ENCODE measurements around the gene NCLN. TPM values are rescaled to one million over a fixed set of nuclear protein-coding genes. Genes with fewer than 3 reads are reported as not detected.
"Not testable (repeated sequence)": the region's sequence is repeated elsewhere in the genome, so short reads cannot be mapped to it uniquely, and the experiment has no call there.

Gene NCLN
- total RNA-seq, 1 experiment from 2014 or later = 39.8 TPM

- no peak overlapping the region; the same call in 1 of the 2 replicates for H3K27ac ChIP-seq
- H3K36me3 ChIP-seq = no peaks in the 10 kb centered on the region
- no peaks in the 10 kb centered on the region for H3K9me3 ChIP-seq (replicated peaks)
- peaks cover 13% of the 10 kb centered on the region for H3K4me1 ChIP-seq
- no peak overlapping the region for H3K4me3 ChIP-seq
- no peaks in the 10 kb centered on the region for H3K27me3 ChIP-seq
- DNase-seq = no peak
These were observed 21.8 kb upstream of the NCLN start for GRCh38 chr19:3163943-3164342.

GRCh38 chr19:3167533-3168272 is 18.0 kb upstream of the NCLN start:
- Histone ChIP-seq H3K9me3 (replicated peaks) (no peaks in the 10 kb centered on the region), H3K4me1 (peaks cover 13% of the 10 kb centered on the region), H3K4me3 (no peak overlapping the region), H3K27ac (no peak overlapping the region), H3K27me3 (no peaks in the 10 kb centered on the region), H3K36me3 (no peaks in the 10 kb centered on the region)
- no peak for DNase-seq

- Histone ChIP-seq H3K36me3 (no peaks in the 10 kb centered on the region), H3K27me3 (no peaks in the 10 kb centered on the region), H3K27ac (no peak overlapping the region), H3K4me1 (no peaks in the 10 kb centered on the region), H3K4me3 (no peak overlapping the region), H3K9me3 (replicated peaks) (no peaks in the 10 kb centered on the region)
- no peak for DNase-seq
These were observed 13.6 kb upstream of the NCLN start for GRCh38 chr19:3171894-3172672.

- not testable (repeated sequence) for H3K9me3 ChIP-seq (replicated peaks); H3K27me3 ChIP-seq; H3K36me3 ChIP-seq; DNase-seq; H3K27ac ChIP-seq; H3K4me1 ChIP-seq; H3K4me3 ChIP-seq
These were observed 13.1 kb upstream of the NCLN start for GRCh38 chr19:3172673-3173000.

- no peak overlapping the region for H3K27ac ChIP-seq
- no peaks in the 10 kb centered on the region for H3K36me3 ChIP-seq
- no peaks in the 10 kb centered on the region for H3K27me3 ChIP-seq
- H3K9me3 ChIP-seq (replicated peaks) = no peaks in the 10 kb centered on the region
- no peak for DNase-seq
- H3K4me3 ChIP-seq = no peak overlapping the region
- no peaks in the 10 kb centered on the region for H3K4me1 ChIP-seq
These were observed 9.7 kb upstream of the NCLN start for GRCh38 chr19:3175781-3176714.

GRCh38 chr19:3176715-3177501 is 8.8 kb upstream of the NCLN start:
- H3K9me3 ChIP-seq (replicated peaks) = no peaks in the 10 kb centered on the region
- H3K4me3 ChIP-seq = no peak overlapping the region
- H3K4me1 ChIP-seq = no peaks in the 10 kb centered on the region
- H3K36me3 ChIP-seq = no peaks in the 10 kb centered on the region
- DNase-seq = no peak
- no peak overlapping the region for H3K27ac ChIP-seq
- H3K27me3 ChIP-seq = no peaks in the 10 kb centered on the region

- Histone ChIP-seq H3K4me1 (no peaks in the 10 kb centered on the region), H3K27ac (no peak within 1 kb of the TSS), H3K4me3 (no peak within 1 kb of the TSS), H3K9me3 (replicated peaks) (no peaks in the 10 kb centered on the region), H3K27me3 (no peaks in the 10 kb centered on the region), H3K36me3 (no peaks in the 10 kb centered on the region)
- peak in 1 of 2 experiments; percentile 28 for DNase-seq
These were observed 7.3 kb upstream of the NCLN start, which contains the start of gene S1PR4 for GRCh38 chr19:3178377-3178972. S1PR4 (plus strand) TSS chr19:3178769; CDS start chr19:3178793, 24 bp downstream.

GRCh38 chr19:3178973-3179738 is 6.6 kb upstream of the NCLN start:
- H3K4me1 ChIP-seq = no peaks in the 10 kb centered on the region
- H3K27ac ChIP-seq = no peak overlapping the region
- H3K9me3 ChIP-seq (replicated peaks) = no peaks in the 10 kb centered on the region
- no peaks in the 10 kb centered on the region for H3K27me3 ChIP-seq
- no peak for DNase-seq
- H3K36me3 ChIP-seq = no peaks in the 10 kb centered on the region
- no peak overlapping the region for H3K4me3 ChIP-seq

GRCh38 chr19:3179739-3180293 is 5.9 kb upstream of the NCLN start:
- H3K27me3 ChIP-seq = no peaks in the 10 kb centered on the region
- no peak overlapping the region for H3K27ac ChIP-seq
- no peaks in the 10 kb centered on the region for H3K4me1 ChIP-seq
- H3K4me3 ChIP-seq = no peak overlapping the region
- no peak for DNase-seq
- H3K9me3 ChIP-seq (replicated peaks) = no peaks in the 10 kb centered on the region
- no peaks in the 10 kb centered on the region for H3K36me3 ChIP-seq

GRCh38 chr19:3183721-3184641 is 1.7 kb upstream of the NCLN start:
- no peaks in the 10 kb centered on the region for H3K27me3 ChIP-seq
- no peak overlapping the region for H3K27ac ChIP-seq
- no peaks in the 10 kb centered on the region for H3K9me3 ChIP-seq (replicated peaks)
- no peaks in the 10 kb centered on the region; the same call in 1 of the 2 replicates for H3K4me1 ChIP-seq
- no peak overlapping the region for H3K4me3 ChIP-seq
- H3K36me3 ChIP-seq = no peaks in the 10 kb centered on the region; the same call in 1 of the 2 replicates
- DNase-seq = no peak

- no peaks in the 10 kb centered on the region for H3K27me3 ChIP-seq
- no peaks in the 10 kb centered on the region for H3K9me3 ChIP-seq (replicated peaks)
- peak overlapping the region; percentile 98 for H3K4me3 ChIP-seq
- H3K36me3 ChIP-seq = no peaks in the 10 kb centered on the region; the same call in 1 of the 2 replicates
- peak overlapping the region; percentile 76 for H3K27ac ChIP-seq
- no peaks in the 10 kb centered on the region; the same call in 1 of the 2 replicates for H3K4me1 ChIP-seq
- peak; percentile 72 to 80 for DNase-seq
These were observed 776 bp upstream of the NCLN start for GRCh38 chr19:3184847-3185460.

All from SJCRH30 (cell line).